Measurements from ENCODE around the gene KRT39.

Gene KRT39

GRCh38 chr17:40975516-40975915 lies 8.8 kb upstream of the KRT39 start:
- H3K9ac ChIP-seq (ENCODE audit: insufficient read length), result no peak overlapping the region
- no peak overlapping the region for H3K4me3 ChIP-seq
- DNase-seq (ENCODE audit: low read depth, low spot score), result no peak
- H3K9me3 ChIP-seq (ENCODE audit: low read depth, low read length), result no peaks in the 10 kb centered on the region
- H3K36me3 ChIP-seq (ENCODE audit: insufficient read depth, low read length), result no peaks in the 10 kb centered on the region
- H3K27ac ChIP-seq, result no peak overlapping the region
- no peak for TF ChIP-seq POLR2AphosphoS5 (IDR thresholded peaks at IDR 0.05; ENCODE audit: borderline replicate concordance, low read depth, low read length)
- no peak for TF ChIP-seq FOXP2 (optimal IDR thresholded peaks at IDR 0.05; ENCODE audit: control extremely low read depth, extremely low read length, insufficient read depth)
- no peak for TF ChIP-seq EZH2 (IDR thresholded peaks at IDR 0.05)

- TF ChIP-seq EZH2 (IDR thresholded peaks at IDR 0.05) (no peak), FOXP2 (optimal IDR thresholded peaks at IDR 0.05; ENCODE audit: control extremely low read depth, extremely low read length, insufficient read depth) (no peak), POLR2AphosphoS5 (IDR thresholded peaks at IDR 0.05; ENCODE audit: borderline replicate concordance, low read depth, low read length) (no peak)
- no peak for DNase-seq (ENCODE audit: low read depth, low spot score)
- Histone ChIP-seq H3K9me3 (ENCODE audit: low read depth, low read length) (no peaks in the 10 kb centered on the region; the same call in 1 of the 2 replicates), H3K4me3 (no peak overlapping the region), H3K9ac (ENCODE audit: insufficient read length) (no peak overlapping the region), H3K36me3 (ENCODE audit: insufficient read depth, low read length) (no peaks in the 10 kb centered on the region), H3K27ac (no peak overlapping the region)
Observed at GRCh38 chr17:40974366-40974765, 7.6 kb upstream of the KRT39 start.

- H3K36me3 ChIP-seq (ENCODE audit: insufficient read depth, low read length), result no peaks in the 10 kb centered on the region
- H3K4me3 ChIP-seq, result no peak overlapping the region
- TF ChIP-seq POLR2AphosphoS5 (IDR thresholded peaks at IDR 0.05; ENCODE audit: borderline replicate concordance, low read depth, low read length) (no peak), FOXP2 (optimal IDR thresholded peaks at IDR 0.05; ENCODE audit: control extremely low read depth, extremely low read length, insufficient read depth) (no peak), EZH2 (IDR thresholded peaks at IDR 0.05) (no peak)
- H3K27ac ChIP-seq, result 0 out of 2 replicates have a peak overlapping the region, but pooled peaks have one; percentile 33
- H3K9me3 ChIP-seq (ENCODE audit: low read depth, low read length), result no peaks in the 10 kb centered on the region; the same call in 1 of the 2 replicates
- no peak for DNase-seq (ENCODE audit: low read depth, low spot score)
- H3K9ac ChIP-seq (ENCODE audit: insufficient read length), result no peak overlapping the region
Observed at GRCh38 chr17:40967582-40967981, 834 bp upstream of the KRT39 start.

- Histone ChIP-seq H3K9ac (ENCODE audit: insufficient read length) (no peak overlapping the region), H3K27ac (no peak overlapping the region), H3K4me3 (no peak overlapping the region), H3K36me3 (ENCODE audit: insufficient read depth, low read length) (no peaks in the 10 kb centered on the region), H3K9me3 (ENCODE audit: low read depth, low read length) (no peaks in the 10 kb centered on the region)
- TF ChIP-seq POLR2AphosphoS5 (IDR thresholded peaks at IDR 0.05; ENCODE audit: borderline replicate concordance, low read depth, low read length), result no peak
- no peak for TF ChIP-seq FOXP2 (optimal IDR thresholded peaks at IDR 0.05; ENCODE audit: control extremely low read depth, extremely low read length, insufficient read depth)
- TF ChIP-seq EZH2 (IDR thresholded peaks at IDR 0.05), result no peak
- no peak for DNase-seq (ENCODE audit: low read depth, low spot score)
Observed at GRCh38 chr17:40963838-40964237, 2.9 kb downstream of the KRT39 start.

DNA sequence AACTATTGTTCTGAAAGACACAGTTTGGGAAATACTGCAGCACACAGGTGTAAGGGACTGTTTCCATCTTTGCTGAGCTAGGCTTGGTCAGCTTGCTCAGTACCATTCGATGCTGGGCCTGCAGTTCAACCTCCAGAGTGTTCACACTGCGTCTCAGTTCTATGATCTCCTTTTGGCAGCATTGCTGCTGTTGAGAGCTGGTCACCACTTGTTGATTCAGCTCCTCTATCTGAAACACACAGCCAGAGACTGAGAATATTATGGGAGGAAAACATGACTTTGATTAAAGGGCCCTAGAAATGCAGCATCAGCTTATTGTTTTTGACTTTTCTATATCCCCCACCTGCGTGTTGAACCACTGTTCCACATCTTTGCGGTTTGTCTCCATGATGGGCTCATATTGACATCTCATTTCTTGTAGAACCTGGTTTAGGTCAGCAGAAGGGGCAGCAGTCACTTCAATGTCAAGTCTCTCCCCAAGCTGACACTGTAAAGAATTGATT lies 4.6 kb downstream of the KRT39 start:
- Histone ChIP-seq H3K36me3 (ENCODE audit: insufficient read depth, low read length) (no peaks in the 10 kb centered on the region), H3K27ac (peak overlapping the region; percentile 48; the same call in 1 of the 2 replicates), H3K9me3 (ENCODE audit: low read depth, low read length) (no peaks in the 10 kb centered on the region), H3K4me3 (no peak overlapping the region), H3K9ac (ENCODE audit: insufficient read length) (no peak overlapping the region)
- TF ChIP-seq EZH2 (IDR thresholded peaks at IDR 0.05) (no peak), FOXP2 (optimal IDR thresholded peaks at IDR 0.05; ENCODE audit: control extremely low read depth, extremely low read length, insufficient read depth) (no peak), POLR2AphosphoS5 (IDR thresholded peaks at IDR 0.05; ENCODE audit: borderline replicate concordance, low read depth, low read length) (no peak)
- DNase-seq (ENCODE audit: low read depth, low spot score), result no peak

DNA sequence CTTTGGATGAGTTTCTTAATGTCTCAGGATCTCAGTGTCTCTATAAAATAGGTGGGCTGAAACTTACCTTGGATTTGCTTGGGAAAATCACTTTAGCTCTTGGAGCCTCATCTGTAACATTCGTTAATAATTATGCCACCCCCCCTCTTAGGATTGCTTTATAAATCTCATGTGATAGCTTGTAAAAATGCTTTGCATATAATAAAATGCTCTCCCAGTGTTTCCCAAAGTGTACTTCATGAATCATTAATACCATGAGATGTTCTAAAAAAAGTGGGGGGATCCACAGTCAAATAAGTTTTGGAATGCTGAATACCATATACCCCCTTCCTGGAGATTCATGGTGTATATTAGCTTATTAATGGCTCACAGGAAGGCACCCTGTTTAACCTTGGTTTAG lies 5.2 kb downstream of the KRT39 start:
- no peaks in the 10 kb centered on the region for H3K36me3 ChIP-seq (ENCODE audit: insufficient read depth, low read length)
- no peak for DNase-seq (ENCODE audit: low read depth, low spot score)
- no peak overlapping the region for H3K9ac ChIP-seq (ENCODE audit: insufficient read length)
- no peaks in the 10 kb centered on the region for H3K9me3 ChIP-seq (ENCODE audit: low read depth, low read length)
- no peak overlapping the region; the same call in 1 of the 2 replicates for H3K4me3 ChIP-seq
- peak overlapping the region; percentile 63; the same call in 1 of the 2 replicates for H3K27ac ChIP-seq
- TF ChIP-seq FOXP2 (optimal IDR thresholded peaks at IDR 0.05; ENCODE audit: control extremely low read depth, extremely low read length, insufficient read depth) (no peak), EZH2 (IDR thresholded peaks at IDR 0.05) (no peak), POLR2AphosphoS5 (IDR thresholded peaks at IDR 0.05; ENCODE audit: borderline replicate concordance, low read depth, low read length) (no peak)

DNA sequence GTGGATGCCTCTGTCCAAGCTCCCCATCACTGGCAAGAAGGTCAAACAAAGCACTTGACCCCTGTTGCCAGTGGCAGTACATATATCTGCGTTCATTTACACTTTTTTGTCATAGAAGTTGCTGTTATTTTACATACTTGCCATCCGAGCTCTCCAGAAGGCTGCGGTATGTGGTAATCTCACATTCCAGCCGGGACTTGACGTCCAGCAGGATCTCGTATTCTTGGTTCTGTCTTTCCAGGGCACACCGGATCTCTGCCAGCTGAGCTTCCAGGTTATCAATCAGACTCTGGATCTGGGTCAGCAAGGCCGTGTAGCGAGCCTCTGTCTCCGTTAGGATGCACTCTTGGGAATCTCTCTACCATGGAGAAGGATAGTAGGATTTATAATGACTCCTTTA lies 6.6 kb downstream of the KRT39 start:
- no peaks in the 10 kb centered on the region for H3K36me3 ChIP-seq (ENCODE audit: insufficient read depth, low read length)
- no peaks in the 10 kb centered on the region for H3K9me3 ChIP-seq (ENCODE audit: low read depth, low read length)
- TF ChIP-seq FOXP2 (optimal IDR thresholded peaks at IDR 0.05; ENCODE audit: control extremely low read depth, extremely low read length, insufficient read depth), result no peak
- H3K9ac ChIP-seq (ENCODE audit: insufficient read length), result no peak overlapping the region
- no peak overlapping the region for H3K27ac ChIP-seq
- DNase-seq (ENCODE audit: low read depth, low spot score), result no peak
- H3K4me3 ChIP-seq, result no peak overlapping the region

GRCh38 chr17:40958086-40958953 lies 8.4 kb downstream of the KRT39 start:
- H3K4me3 ChIP-seq, result no peak overlapping the region
- H3K9me3 ChIP-seq (ENCODE audit: low read depth, low read length), result no peaks in the 10 kb centered on the region
- no peak overlapping the region for H3K27ac ChIP-seq
- no peak for DNase-seq (ENCODE audit: low read depth, low spot score)
- H3K9ac ChIP-seq (ENCODE audit: insufficient read length), result no peak overlapping the region
- no peaks in the 10 kb centered on the region for H3K36me3 ChIP-seq (ENCODE audit: insufficient read depth, low read length)
- TF ChIP-seq POLR2AphosphoS5 (IDR thresholded peaks at IDR 0.05; ENCODE audit: borderline replicate concordance, low read depth, low read length) (no peak), FOXP2 (optimal IDR thresholded peaks at IDR 0.05; ENCODE audit: control extremely low read depth, extremely low read length, insufficient read depth) (no peak), EZH2 (IDR thresholded peaks at IDR 0.05) (no peak)

All from SK-N-MC (cell line).